H1 (cell line): ENCODE results near the gene RPL19. TPM values are rescaled to one million over a fixed set of nuclear protein-coding genes. Genes with fewer than 3 reads are reported as not detected.
A peak's percentile ranks its signal among the peaks of the same experiment; 100 is the strongest.

Experiments used
- CTCF ChIA-PET: fragments of 300-600 bp; sonication (Branson Sonifier 250); formaldehyde crosslinking; loops from one replicate; lab custom pipeline; 2021; ENCODE audit not compliant: partially characterized antibody; lab: Charles Lee
- POLR2A ChIA-PET: fragments of 300-600 bp; sonication (Branson Sonifier 250); formaldehyde crosslinking; loops from one replicate; lab custom pipeline; 2021; ENCODE audit warnings: inconsistent platforms; ENCODE audit not compliant: partially characterized antibody; lab: Charles Lee
- DNase-seq, 2 experiments: peaks; one replicate each; pipeline versions ENCODE4 v3.0.0 to v3.0.0-alpha.2; 2010 to 2022; ENCODE audit warnings: low spot score in 2 of 2, low read depth in 1 of 2, mixed read lengths in 1 of 2
- FAIRE-seq: peaks from 2 replicates; lab custom pipeline; 2011; peaks lifted over from hg19 to GRCh38; lab: Jason Lieb, UNC
- H2AFZ ChIP-seq: 2 replicates; pipeline ENCODE4 v1.8.1; 2012; ENCODE audit warnings: low read length, inconsistent platforms
- H2AK5ac ChIP-seq: 2 replicates; pipeline ENCODE4 v1.6.1; 2013; ENCODE audit warnings: low read depth, low read length
- H2BK120ac ChIP-seq: replicated peaks from 2 replicates; pipeline ENCODE3; 2013; ENCODE audit warnings: low read depth, low read length, inconsistent platforms
- H2BK12ac ChIP-seq: 2 replicates; pipeline ENCODE4 v1.6.1; 2013; ENCODE audit warnings: low read depth, low read length
- H2BK15ac ChIP-seq: 2 replicates; pipeline ENCODE4 v1.6.1; 2013; ENCODE audit warnings: low read length
- H2BK20ac ChIP-seq: 2 replicates; pipeline ENCODE4 v1.6.1; 2013; ENCODE audit warnings: low read length
- H2BK5ac ChIP-seq: 2 replicates; pipeline ENCODE4 v1.6.1; 2013; ENCODE audit warnings: low read depth, low read length
- H3K14ac ChIP-seq: 2 replicates; pipeline ENCODE4 v1.6.1; 2013; ENCODE audit warnings: inconsistent platforms; ENCODE audit not compliant: insufficient read length
- H3K18ac ChIP-seq: 2 replicates; pipeline ENCODE4 v1.6.1; 2013; ENCODE audit warnings: low read length; ENCODE audit errors: extremely low read depth
- H3K23ac ChIP-seq: 2 replicates; pipeline ENCODE4 v1.6.1; 2013; ENCODE audit warnings: inconsistent platforms; ENCODE audit not compliant: insufficient read length
- H3K23me2 ChIP-seq: 2 replicates; pipeline ENCODE4 v1.6.1; 2013; ENCODE audit warnings: low read depth, low read length
- H3K27ac ChIP-seq: 2 replicates; pipeline ENCODE4 v1.6.1; 2011; ENCODE audit warnings: low read depth, low read length, inconsistent platforms
- H3K27me3 ChIP-seq, 4 experiments: replicated peaks in 1 of 4; 1 replicate in 1 of 4; 2 replicates in 3 of 4; pipeline versions ENCODE4 v1.6.1 to v1.8.1; 2011 to 2013; ENCODE audit warnings: low read length in 3 of 4, mild to moderate bottlenecking in 3 of 4, inconsistent platforms in 2 of 4, mixed read lengths in 2 of 4, moderate library complexity in 1 of 4; ENCODE audit not compliant: control insufficient read depth in 3 of 4, insufficient read depth in 3 of 4; ENCODE audit errors: extremely low read depth in 1 of 4
- H3K36me3 ChIP-seq, 4 experiments: 2 replicates each; pipeline versions ENCODE4 v1.6.1 to v1.8.1; 2011 to 2013; ENCODE audit warnings: mild to moderate bottlenecking in 4 of 4, low read length in 3 of 4, moderate library complexity in 2 of 4, control low read depth in 1 of 4, inconsistent platforms in 1 of 4; ENCODE audit not compliant: insufficient read depth in 4 of 4, control insufficient read depth in 2 of 4
- H3K4ac ChIP-seq: replicated peaks from 2 replicates; pipeline ENCODE3; 2013; ENCODE audit warnings: low read length, low read depth, mixed read lengths, inconsistent platforms; ENCODE audit not compliant: insufficient read length
- H3K4me1 ChIP-seq, 4 experiments: replicated peaks in 1 of 4; 1 replicate in 1 of 4; 2 replicates in 3 of 4; pipeline versions ENCODE4 v1.6.1 to v1.8.1; 2011 to 2013; ENCODE audit warnings: low read length in 3 of 4, inconsistent platforms in 2 of 4, mixed read lengths in 1 of 4; ENCODE audit not compliant: insufficient read depth in 4 of 4, control insufficient read depth in 3 of 4
- H3K4me2 ChIP-seq, 2 experiments: 2 replicates each; pipeline versions ENCODE4 v1.6.1 to v1.8.1; 2011 to 2013; ENCODE audit warnings: low read depth in 2 of 2, low read length in 2 of 2, control low read depth in 1 of 2, inconsistent platforms in 1 of 2, mild to moderate bottlenecking in 1 of 2; ENCODE audit not compliant: insufficient read depth in 1 of 2
- H3K4me3 ChIP-seq, 4 experiments: fragments of 200-600, 300-600 bp in 1 of 4; sonication (generic), shearing (Covaris generic), sonication (Bioruptor Twin) in 1 of 4; 2 replicates each; pipeline versions ENCODE4 v1.5.1 to v1.8.1; 2011 to 2016; ENCODE audit warnings: low read length in 4 of 4, low read depth in 3 of 4, control low read depth in 2 of 4, inconsistent platforms in 2 of 4, mild to moderate bottlenecking in 2 of 4, mixed read lengths in 1 of 4, moderate library complexity in 1 of 4; ENCODE audit not compliant: insufficient read depth in 2 of 4; ENCODE audit errors: extremely low read depth in 1 of 4
- H3K56ac ChIP-seq: replicated peaks from 2 replicates; pipeline ENCODE3; 2013; ENCODE audit warnings: low read depth, mild to moderate bottlenecking, mixed read lengths, low read length, inconsistent platforms; ENCODE audit not compliant: insufficient read length
- H3K79me1 ChIP-seq: 2 replicates; pipeline ENCODE4 v1.6.1; 2013; ENCODE audit warnings: low read depth, low read length, control low read depth
- H3K79me2 ChIP-seq, 2 experiments: 2 replicates each; pipeline versions ENCODE4 v1.6.1 to v1.8.1; 2012 to 2013; ENCODE audit warnings: low read length in 2 of 2, mild to moderate bottlenecking in 2 of 2, inconsistent platforms in 1 of 2; ENCODE audit not compliant: insufficient read depth in 2 of 2, control insufficient read depth in 1 of 2
- H3K9ac ChIP-seq, 4 experiments: replicated peaks in 1 of 4; 1 replicate in 1 of 4; 2 replicates in 3 of 4; pipeline versions ENCODE4 v1.6.1 to v1.8.1; 2011 to 2013; ENCODE audit warnings: low read depth in 3 of 4, low read length in 3 of 4, control low read depth in 2 of 4, mild to moderate bottlenecking in 2 of 4, moderate library complexity in 2 of 4, inconsistent platforms in 1 of 4; ENCODE audit errors: extremely low read depth in 1 of 4
- H3K9me3 ChIP-seq, 2 experiments: 2 replicates each; pipeline versions ENCODE4 v1.6.1 to v1.8.1; 2012 to 2013; ENCODE audit warnings: mild to moderate bottlenecking in 2 of 2, moderate library complexity in 2 of 2, control low read depth in 1 of 2, inconsistent platforms in 1 of 2, low read depth in 1 of 2, low read length in 1 of 2, mixed read lengths in 1 of 2; ENCODE audit not compliant: insufficient read depth in 2 of 2
- H4K20me1 ChIP-seq, 2 experiments: replicated peaks in 1 of 2; 2 replicates each; pipeline versions ENCODE3 to v1.8.1; 2011 to 2013; ENCODE audit warnings: inconsistent platforms in 2 of 2, low read length in 2 of 2, mild to moderate bottlenecking in 1 of 2; ENCODE audit not compliant: insufficient read depth in 2 of 2, control insufficient read depth in 1 of 2
- H4K5ac ChIP-seq: 2 replicates; pipeline ENCODE4 v1.6.1; 2013; ENCODE audit warnings: low read length, low read depth, mixed read lengths, inconsistent platforms; ENCODE audit not compliant: insufficient read length
- H4K8ac ChIP-seq: 2 replicates; pipeline ENCODE4 v1.8.0; 2013; ENCODE audit warnings: mild to moderate bottlenecking, moderate library complexity, low read length, inconsistent platforms; ENCODE audit not compliant: insufficient read depth; ENCODE audit errors: extremely low read depth
- H4K91ac ChIP-seq: replicated peaks from 2 replicates; pipeline ENCODE3; 2013; ENCODE audit warnings: low read length, mixed read lengths, inconsistent platforms; ENCODE audit not compliant: insufficient read length
- NRF1 ChIP-seq: IDR thresholded peaks from 2 replicates; pipeline ENCODE4 v1.6.1; 2011; ENCODE audit warnings: mild to moderate bottlenecking, low read depth, low read length, improper control_type of control experiment
- RNF2 ChIP-seq: fragments of 200-900, 300-1000 bp; sonication (generic); IDR thresholded peaks from 2 replicates; pipeline ENCODE4 v1.7.1; 2016; ENCODE audit warnings: borderline replicate concordance, low read depth, mild to moderate bottlenecking, antibody characterized with exemption, low read length; ENCODE audit not compliant: poor library complexity, severe bottlenecking; ENCODE audit errors: missing control alignments
- WGBS, 2 experiments: shearing (Covaris generic) in 1 of 2; methylation state at CpG; one replicate each; pipeline versions ENCODE4 v1.1.6 to v1.1.7; 2013 to 2015; ENCODE audit warnings: low lambda C conversion rate in 2 of 2, mixed read lengths in 2 of 2, inconsistent platforms in 1 of 2, low coverage in 1 of 2, missing lambda C conversion rate in 1 of 2; ENCODE audit not compliant: insufficient replicate concordance in 2 of 2, insufficient coverage in 1 of 2, insufficient read length in 1 of 2; ENCODE audit errors: extremely low coverage in 1 of 2, missing lambda C conversion rate in 1 of 2; 5-methylcytosine and 5-hydroxymethylcytosine counted together
- polyA plus RNA-seq, 7 experiments: library from polyadenylated mRNA; depleted of rRNA in 3 of 7; stranded (reverse) in 5 of 7; unstranded in 2 of 7; fragments of >200 nt in 5 of 7; fragments of 200-250 nt in 2 of 7; gene quantifications; 1 replicate in 5 of 7; 2 replicates in 1 of 7; 4 replicates in 1 of 7; pipeline versions ENCODE4 v1.2.1 to v1.2.3, GENCODE V29; 2011 to 2013; ENCODE audit warnings: missing spikeins in 2 of 7, mixed read lengths in 2 of 7
- total RNA-seq: library from RNA; stranded (reverse); fragmentation: NEBNext Ultra II Directional; extraction: Animal tissue kit (Norgen Biotek cat#: 25700); gene quantifications from 2 replicates; pipeline ENCODE4 v1.2.1, GENCODE V29; 2021

Gene RPL19
- total and polyA plus RNA-seq, 2 of the 8 experiments (the other 6 are each of a cell fraction or from before 2014, with no cell fraction given) = 2,108 to 2,182 TPM

DNA sequence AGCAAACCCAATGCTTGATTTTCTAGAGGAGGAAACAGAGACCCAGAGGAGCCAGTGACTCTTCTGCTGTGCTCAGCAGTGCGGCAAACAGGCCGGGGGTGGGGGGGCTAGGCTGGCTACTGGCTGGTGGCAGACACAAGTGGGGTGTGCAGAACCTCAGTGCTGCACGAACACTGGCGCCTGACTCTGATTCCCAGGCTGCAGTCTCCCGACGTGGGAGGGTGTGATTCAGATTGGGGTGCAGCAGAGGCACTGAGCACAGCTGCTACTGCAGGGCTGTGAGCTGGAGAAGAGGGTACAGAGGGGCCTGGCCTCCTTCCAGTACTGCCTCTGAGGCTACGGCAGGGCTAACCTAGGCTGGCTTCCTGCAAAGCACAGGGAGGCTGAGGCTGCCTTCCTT lies 8.1 kb downstream of the RPL19 start:
- no peak overlapping the region for H3K9ac ChIP-seq

More for the DNA sequence above, 8.1 kb downstream of the RPL19 start:
- Histone ChIP-seq H3K79me2 (no peaks in the 10 kb centered on the region), H3K4ac (no peak overlapping the region), H2AFZ (no peak overlapping the region), H3K36me3 (peaks cover 15 to 22% (median 20%) of the 10 kb centered on the region in 4 experiments), H3K79me1 (no peaks in the 10 kb centered on the region), H2BK15ac (peak overlapping the region; percentile 83; the same call in 1 of the 2 replicates), H3K56ac (no peak overlapping the region), H3K27me3 (peaks cover 0 to 4% (median 2%) of the 10 kb centered on the region in 4 experiments; a peak in 3 of 7 replicates), H2BK5ac (peak overlapping the region; percentile 87; the same call in 1 of the 2 replicates), H2BK20ac (peak overlapping the region; percentile 87; the same call in 1 of the 2 replicates), H2BK12ac (peak overlapping the region; percentile 96; the same call in 1 of the 2 replicates), H4K20me1 (peaks cover 0 to 5% of the 10 kb centered on the region in 2 experiments), H3K18ac (peak overlapping the region; percentile 85), H4K91ac (peak overlapping the region; percentile 84), H3K4me3 (no peak overlapping the region), H3K27ac (no peak overlapping the region), H2BK120ac (no peak overlapping the region), H2AK5ac (0 out of 2 replicates have a peak overlapping the region, but pooled peaks have one; percentile 80), H3K23me2 (peaks cover 6% of the 10 kb centered on the region; the same call in 1 of the 2 replicates), H3K9me3 (no peaks in the 10 kb centered on the region), H4K5ac (no peak overlapping the region), H3K14ac (no peak overlapping the region), H4K8ac (peak overlapping the region; percentile 23; the same call in 1 of the 2 replicates), H3K4me1 (peaks cover 5 to 32% (median 22%) of the 10 kb centered on the region in 4 experiments), H3K23ac (no peak overlapping the region), H3K4me2 (no peak overlapping the region)
- ChIA-PET CTCF (interaction anchor here (0.6 to 24.1 kb wide), 15 partner anchors 9 to 1720 kb away, joined by 3 to 982 read pairs (median 4); partner anchors contain the start of genes CACNB1, RPL19 and STAC2), POLR2A (interaction anchor here (1.1 to 9.5 kb wide), 8 partner anchors 9 to 73 kb away, joined by 3 to 113 read pairs (median 36); partner anchors contain the start of genes CACNB1 and RPL19)
- 88% methylated on average over 7 of the region's 7 CpGs; no CpG with 5 or more reads in 1 of the 2 experiments for WGBS, 2 experiments
- DNase-seq = no peak
- FAIRE-seq = no peak
- no peak for TF ChIP-seq RNF2
- no peak for TF ChIP-seq NRF1
